Muscle layer of colon (tissue), 2 donors: ENCODE measurements around the gene SYNGR4.

Source experiments
- H3K27ac ChIP-seq: one replicate; pipeline ENCODE4 v1.7.0; 2013; ENCODE audit warnings: low read depth, mild to moderate bottlenecking, low read length, moderate library complexity
- H3K27me3 ChIP-seq, 2 donors: one replicate each; pipeline ENCODE4 v1.7.0; 2013; ENCODE audit warnings: low read length in 2 of 2, mild to moderate bottlenecking in 2 of 2; ENCODE audit not compliant: insufficient read depth in 2 of 2, control insufficient read depth in 1 of 2
- H3K36me3 ChIP-seq: one replicate; pipeline ENCODE4 v1.7.0; 2013; ENCODE audit warnings: mild to moderate bottlenecking, low read length; ENCODE audit not compliant: insufficient read depth
- H3K4me1 ChIP-seq: one replicate; pipeline ENCODE4 v1.7.0; 2013; ENCODE audit warnings: mild to moderate bottlenecking, low read length; ENCODE audit not compliant: insufficient read depth
- H3K4me3 ChIP-seq, 2 donors: one replicate each; pipeline ENCODE4 v1.7.0; 2013; ENCODE audit warnings: low read length in 2 of 2, low read depth in 1 of 2, mild to moderate bottlenecking in 1 of 2, moderate library complexity in 1 of 2
- H3K9ac ChIP-seq: one replicate; pipeline ENCODE4 v1.7.0; 2013; ENCODE audit warnings: low read length
- H3K9me3 ChIP-seq: one replicate; pipeline ENCODE4 v1.7.0; 2013; ENCODE audit warnings: mild to moderate bottlenecking, low read length
- donor health status: abdominal sarcoma.
- donor health status: Adenocarcinoma of cecum.

The SYNGR4 gene

DNA sequence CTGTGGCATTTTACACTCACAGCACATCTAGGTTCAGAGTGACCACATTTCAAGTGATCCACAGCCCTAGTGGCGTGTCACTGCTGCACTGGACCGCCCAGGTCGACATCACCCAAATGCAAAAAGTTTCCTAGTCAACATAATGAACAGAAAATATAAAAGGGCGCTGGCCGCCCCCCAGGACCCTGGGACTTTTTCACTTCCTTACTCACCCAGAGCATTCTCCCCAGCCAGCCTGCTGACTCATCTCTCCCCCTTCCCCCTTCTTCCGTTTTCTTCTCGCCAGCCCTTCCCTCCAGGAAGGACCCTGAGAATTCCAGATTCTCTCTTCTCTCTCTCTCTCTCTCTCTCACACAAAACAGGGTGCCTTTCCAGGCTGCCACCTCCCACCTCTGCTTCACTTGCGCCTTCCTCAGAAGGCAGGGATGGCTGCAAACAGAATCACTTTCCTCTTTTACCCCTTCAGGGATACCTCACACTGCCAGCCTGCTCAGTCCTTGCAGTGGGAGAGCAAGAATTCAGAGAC lies 60.6 kb downstream of the SYNGR4 start:
- Histone ChIP-seq H3K9me3 (no peaks in the 10 kb centered on the region), H3K27ac (no peak overlapping the region)

More for the DNA sequence above, 60.6 kb downstream of the SYNGR4 start:
- no peaks in the 10 kb centered on the region for H3K27me3 ChIP-seq
- H3K36me3 ChIP-seq, result no peaks in the 10 kb centered on the region
- H3K4me1 ChIP-seq, result no peaks in the 10 kb centered on the region
- no peak overlapping the region for H3K9ac ChIP-seq
- H3K4me3 ChIP-seq, result no peak overlapping the region
